ENCODE results near the gene MARK1.
A peak's percentile ranks its signal among the peaks of the same experiment; 100 is the strongest.

The MARK1 gene

GRCh38 chr1:220673921-220674320 is 146.0 kb downstream of the MARK1 start:
- Histone ChIP-seq H3K4me3 (ENCODE audit: low read depth, low read length) (no peak overlapping the region), H3K36me3 (ENCODE audit: control insufficient read depth, insufficient read depth, low read length) (no peaks in the 10 kb centered on the region), H3K9ac (no peak overlapping the region), H3K27ac (no peak overlapping the region), H3K4me2 (ENCODE audit: low read length) (no peak overlapping the region), H3K4me1 (no peaks in the 10 kb centered on the region), H3K79me2 (no peaks in the 10 kb centered on the region), H2AFZ (no peak overlapping the region), H3K27me3 (ENCODE audit: control insufficient read depth, insufficient read depth, low read length) (no peaks in the 10 kb centered on the region), H3K9me3 (ENCODE audit: control insufficient read depth, low read length) (no peaks in the 10 kb centered on the region)
- TF ChIP-seq CTCF (IDR thresholded peaks at IDR 0.05) = no peak

GRCh38 chr1:220677251-220677650 is 149.3 kb downstream of the MARK1 start:
- H3K4me1 ChIP-seq = no peaks in the 10 kb centered on the region
- no peak overlapping the region for H2AFZ ChIP-seq
- H3K4me3 ChIP-seq (ENCODE audit: low read depth, low read length) = no peak overlapping the region
- H3K9me3 ChIP-seq (ENCODE audit: control insufficient read depth, low read length) = no peaks in the 10 kb centered on the region
- H3K27me3 ChIP-seq (ENCODE audit: control insufficient read depth, insufficient read depth, low read length) = no peaks in the 10 kb centered on the region
- TF ChIP-seq CTCF (IDR thresholded peaks at IDR 0.05) = no peak
- H3K79me2 ChIP-seq = no peaks in the 10 kb centered on the region
- H3K4me2 ChIP-seq (ENCODE audit: low read length) = no peak overlapping the region
- no peak overlapping the region for H3K9ac ChIP-seq
- no peak overlapping the region for H3K27ac ChIP-seq
- H3K36me3 ChIP-seq (ENCODE audit: control insufficient read depth, insufficient read depth, low read length) = no peaks in the 10 kb centered on the region

- H3K4me3 ChIP-seq (ENCODE audit: low read depth, low read length) = no peak overlapping the region
- no peaks in the 10 kb centered on the region for H3K4me1 ChIP-seq
- H3K9me3 ChIP-seq (ENCODE audit: control insufficient read depth, low read length) = no peaks in the 10 kb centered on the region
- no peak overlapping the region for H3K9ac ChIP-seq
- no peaks in the 10 kb centered on the region for H3K36me3 ChIP-seq (ENCODE audit: control insufficient read depth, insufficient read depth, low read length)
- TF ChIP-seq CTCF (IDR thresholded peaks at IDR 0.05) = peak; percentile 72
- H3K79me2 ChIP-seq = no peaks in the 10 kb centered on the region
- H3K27me3 ChIP-seq (ENCODE audit: control insufficient read depth, insufficient read depth, low read length) = no peaks in the 10 kb centered on the region
- H3K27ac ChIP-seq = no peak overlapping the region
- H2AFZ ChIP-seq = no peak overlapping the region
- H3K4me2 ChIP-seq (ENCODE audit: low read length) = no peak overlapping the region
Measured at GRCh38 chr1:220680085-220680687, 152.2 kb downstream of the MARK1 start.

- Histone ChIP-seq H3K27ac (no peak overlapping the region), H3K4me3 (ENCODE audit: low read depth, low read length) (no peak overlapping the region), H3K79me2 (no peaks in the 10 kb centered on the region), H3K9me3 (ENCODE audit: control insufficient read depth, low read length) (no peaks in the 10 kb centered on the region), H3K27me3 (ENCODE audit: control insufficient read depth, insufficient read depth, low read length) (no peaks in the 10 kb centered on the region), H3K36me3 (ENCODE audit: control insufficient read depth, insufficient read depth, low read length) (no peaks in the 10 kb centered on the region), H3K4me2 (ENCODE audit: low read length) (no peak overlapping the region), H3K4me1 (no peaks in the 10 kb centered on the region), H3K9ac (no peak overlapping the region), H2AFZ (peak overlapping the region; percentile 11)
- no peak for TF ChIP-seq CTCF (IDR thresholded peaks at IDR 0.05)
Measured at GRCh38 chr1:220681220-220681880, 153.4 kb downstream of the MARK1 start.

Data from parathyroid adenoma (tissue), 2 donors.